T47D (cell line): ENCODE data around the gene SNAPC4.

Source experiments
- DNase-seq, 2 experiments: peaks; one replicate each; pipeline versions ENCODE4 v3.0.0 to v3.0.0-alpha.2; 2011 to 2012; ENCODE audit warnings: low read depth in 1 of 2, low spot score in 1 of 2
- JUND ChIP-seq: IDR thresholded peaks from 2 replicates; pipeline ENCODE4 v1.6.1; 2012; ENCODE audit warnings: low read depth
- in situ Hi-C: cut with HindIII; loops from 2 replicates; pipeline ENCODE4 v1.10.0; 2016; ENCODE audit warnings: low sequenced_read_pairs, low pct_unique_long_range_greater_than_20kb

The SNAPC4 gene, protein sequence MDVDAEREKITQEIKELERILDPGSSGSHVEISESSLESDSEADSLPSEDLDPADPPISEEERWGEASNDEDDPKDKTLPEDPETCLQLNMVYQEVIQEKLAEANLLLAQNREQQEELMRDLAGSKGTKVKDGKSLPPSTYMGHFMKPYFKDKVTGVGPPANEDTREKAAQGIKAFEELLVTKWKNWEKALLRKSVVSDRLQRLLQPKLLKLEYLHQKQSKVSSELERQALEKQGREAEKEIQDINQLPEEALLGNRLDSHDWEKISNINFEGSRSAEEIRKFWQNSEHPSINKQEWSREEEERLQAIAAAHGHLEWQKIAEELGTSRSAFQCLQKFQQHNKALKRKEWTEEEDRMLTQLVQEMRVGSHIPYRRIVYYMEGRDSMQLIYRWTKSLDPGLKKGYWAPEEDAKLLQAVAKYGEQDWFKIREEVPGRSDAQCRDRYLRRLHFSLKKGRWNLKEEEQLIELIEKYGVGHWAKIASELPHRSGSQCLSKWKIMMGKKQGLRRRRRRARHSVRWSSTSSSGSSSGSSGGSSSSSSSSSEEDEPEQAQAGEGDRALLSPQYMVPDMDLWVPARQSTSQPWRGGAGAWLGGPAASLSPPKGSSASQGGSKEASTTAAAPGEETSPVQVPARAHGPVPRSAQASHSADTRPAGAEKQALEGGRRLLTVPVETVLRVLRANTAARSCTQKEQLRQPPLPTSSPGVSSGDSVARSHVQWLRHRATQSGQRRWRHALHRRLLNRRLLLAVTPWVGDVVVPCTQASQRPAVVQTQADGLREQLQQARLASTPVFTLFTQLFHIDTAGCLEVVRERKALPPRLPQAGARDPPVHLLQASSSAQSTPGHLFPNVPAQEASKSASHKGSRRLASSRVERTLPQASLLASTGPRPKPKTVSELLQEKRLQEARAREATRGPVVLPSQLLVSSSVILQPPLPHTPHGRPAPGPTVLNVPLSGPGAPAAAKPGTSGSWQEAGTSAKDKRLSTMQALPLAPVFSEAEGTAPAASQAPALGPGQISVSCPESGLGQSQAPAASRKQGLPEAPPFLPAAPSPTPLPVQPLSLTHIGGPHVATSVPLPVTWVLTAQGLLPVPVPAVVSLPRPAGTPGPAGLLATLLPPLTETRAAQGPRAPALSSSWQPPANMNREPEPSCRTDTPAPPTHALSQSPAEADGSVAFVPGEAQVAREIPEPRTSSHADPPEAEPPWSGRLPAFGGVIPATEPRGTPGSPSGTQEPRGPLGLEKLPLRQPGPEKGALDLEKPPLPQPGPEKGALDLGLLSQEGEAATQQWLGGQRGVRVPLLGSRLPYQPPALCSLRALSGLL (N-terminal part only)

DNA sequence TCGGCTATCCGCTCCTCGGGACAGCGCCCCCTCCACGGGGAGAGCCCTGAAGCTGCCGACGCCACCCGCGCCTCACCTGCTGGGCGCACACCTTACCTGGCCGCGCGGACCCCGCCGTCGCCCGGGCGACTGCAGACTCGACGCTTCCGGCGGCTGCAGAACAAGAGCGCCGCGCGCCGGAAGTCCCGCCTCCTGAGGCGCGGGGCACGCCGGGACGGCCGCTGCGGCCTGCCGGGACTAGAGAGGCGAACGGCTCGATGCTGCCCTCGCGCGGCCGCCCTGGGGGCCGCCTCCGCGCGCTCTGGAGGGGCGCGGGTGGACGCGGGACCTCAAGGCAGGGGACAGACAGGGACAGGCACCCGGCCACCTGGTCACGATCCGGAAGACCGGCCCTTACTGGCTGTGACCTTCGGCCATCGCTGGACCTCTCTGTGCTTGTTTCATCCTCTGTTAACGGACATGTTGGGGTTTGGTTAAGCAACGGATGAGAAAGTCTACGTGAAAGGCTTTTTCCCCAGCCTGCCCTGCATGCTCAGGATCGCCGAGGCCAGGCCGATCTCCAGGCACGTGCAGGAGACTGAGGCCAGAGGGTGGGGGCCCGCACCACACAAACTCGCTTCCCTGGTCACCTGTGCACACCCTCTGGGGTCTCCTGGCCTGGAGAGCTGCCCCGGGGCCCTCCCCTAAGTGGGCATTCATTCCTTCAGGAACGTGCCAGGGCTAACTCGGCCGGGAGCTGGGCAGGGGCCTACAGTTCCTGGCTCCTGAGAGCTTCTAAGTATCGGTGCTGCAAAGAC lies at the start of gene SNAPC4:
Gene SNAPC4, minus strand, starts transcription at position 133 of the 797 bp plus-strand sequence. CDS start 1,742 bp downstream, outside the sequence.
- peak; percentile 93 to 97 for DNase-seq
- no peak for TF ChIP-seq JUND
- in situ Hi-C loops: no loop called here

DNA sequence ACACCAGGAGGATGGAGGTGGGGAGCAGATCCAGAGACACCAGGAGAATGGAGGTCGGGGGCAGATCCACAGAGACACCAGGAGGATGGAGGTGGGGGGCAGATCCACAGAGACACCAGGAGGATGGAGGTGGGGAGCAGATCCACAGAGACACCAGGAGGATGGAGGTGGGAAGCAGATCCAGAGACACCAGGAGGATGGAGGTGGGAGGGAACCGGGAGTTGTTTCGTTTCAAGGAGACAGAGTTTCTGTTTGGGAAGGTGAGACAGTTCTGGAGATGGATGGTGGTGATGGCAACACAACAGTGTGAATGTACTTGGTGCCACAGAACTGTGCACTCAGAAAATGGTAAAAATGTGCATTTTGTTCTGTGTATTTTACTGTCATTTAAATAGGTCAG lies 48.7 kb upstream of the SNAPC4 start:
- no peak for DNase-seq
- in situ Hi-C loops: no loop called here
- TF ChIP-seq JUND: no peak

DNA sequence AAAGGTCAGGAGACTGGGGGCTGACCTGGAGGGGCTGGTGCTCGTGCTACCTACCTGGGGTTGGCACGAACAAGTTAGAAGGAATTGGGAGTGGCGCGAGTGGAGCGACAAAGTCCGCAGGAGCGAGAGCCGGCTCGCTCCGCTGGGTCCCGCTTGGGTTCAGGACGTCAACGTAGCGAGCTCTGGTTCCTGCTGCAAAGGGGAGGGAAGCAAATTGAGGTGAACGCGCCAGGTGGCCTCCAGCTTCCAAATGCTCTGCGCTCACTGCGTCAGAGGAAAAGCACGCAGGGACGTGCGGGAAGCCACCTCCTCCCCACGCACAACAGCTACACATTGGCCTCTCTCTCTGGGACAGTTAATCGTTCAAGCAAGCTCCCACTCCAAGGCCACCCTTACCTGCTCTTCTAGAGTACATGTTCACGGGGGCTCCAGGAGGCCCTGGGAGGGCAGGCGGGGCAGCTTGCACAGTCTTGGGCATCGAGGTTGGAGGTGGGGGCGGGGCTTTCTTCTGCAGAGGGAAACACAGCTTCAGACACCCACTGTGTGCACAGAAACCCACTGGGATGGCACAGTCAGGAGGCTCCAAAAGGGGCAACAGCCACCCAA lies 47.3 kb upstream of the SNAPC4 start:
- no peak for TF ChIP-seq JUND
- DNase-seq: no peak

DNA sequence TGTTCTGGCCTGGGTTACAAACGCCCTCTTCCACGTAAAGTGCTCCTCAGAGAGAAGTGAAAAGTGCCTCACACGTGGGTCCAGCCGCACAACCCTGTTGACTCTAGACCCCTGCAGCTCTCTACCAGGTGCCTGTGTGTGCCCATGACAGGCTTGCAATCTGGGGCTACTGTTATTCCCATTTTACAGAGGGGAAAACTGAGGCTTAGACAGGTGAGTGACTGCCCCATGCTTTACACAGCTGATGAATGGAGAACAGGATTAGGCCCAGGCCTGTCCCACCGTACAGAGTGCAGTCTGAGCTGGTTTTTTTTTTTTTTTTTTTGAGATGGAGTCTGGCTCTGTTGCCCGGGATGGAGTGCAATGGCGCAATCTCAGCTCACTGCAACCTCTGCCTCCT lies 45.8 kb upstream of the SNAPC4 start:
- no peak for DNase-seq
- in situ Hi-C loops: no loop called here
- TF ChIP-seq JUND: no peak

More for the DNA sequence above, 47.3 kb upstream of the SNAPC4 start:
- in situ Hi-C loops: no loop called here

DNA sequence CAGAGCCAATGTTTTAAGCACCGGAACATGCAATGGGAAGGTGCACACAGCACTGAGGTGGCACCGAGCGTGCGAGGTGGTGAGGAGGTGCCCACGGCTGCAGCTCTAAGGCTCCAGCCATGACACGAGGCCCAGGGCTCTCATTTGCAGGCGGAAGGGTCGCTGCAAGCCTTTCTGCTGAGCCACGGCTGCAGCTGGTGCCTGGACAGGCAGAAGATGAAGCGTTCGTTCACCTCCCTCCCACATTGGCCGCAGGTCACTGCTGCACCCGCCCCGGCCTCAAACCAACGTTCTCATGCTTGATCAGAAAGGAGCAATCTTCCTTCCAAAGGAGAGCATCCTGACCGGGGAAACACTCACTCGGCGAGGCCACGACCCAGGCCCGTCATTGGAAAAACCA lies 44.1 kb upstream of the SNAPC4 start:
- DNase-seq: no peak
- TF ChIP-seq JUND: no peak
- in situ Hi-C loops: no loop called here

DNA sequence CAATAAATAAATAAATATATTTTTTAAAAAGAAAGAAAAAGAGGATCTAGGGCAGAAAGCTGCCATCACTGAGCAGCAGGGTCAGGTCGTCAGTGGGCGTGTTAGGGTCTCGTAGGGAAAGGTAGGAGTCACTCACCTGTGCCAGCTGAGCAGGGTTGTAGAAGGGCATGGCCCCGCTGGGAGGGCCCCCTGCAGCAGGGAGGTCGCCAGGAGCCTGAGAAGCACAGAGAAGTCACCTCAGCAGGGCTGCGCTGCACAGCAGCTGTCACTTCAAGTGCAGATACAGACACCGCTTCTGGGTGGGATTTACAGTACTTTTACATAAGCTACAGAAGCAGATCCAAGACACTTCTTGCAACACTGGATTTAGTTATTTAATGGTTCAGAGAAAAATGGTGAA lies 43.7 kb upstream of the SNAPC4 start:
- in situ Hi-C loops: no loop called here
- no peak for DNase-seq
- TF ChIP-seq JUND: no peak

DNA sequence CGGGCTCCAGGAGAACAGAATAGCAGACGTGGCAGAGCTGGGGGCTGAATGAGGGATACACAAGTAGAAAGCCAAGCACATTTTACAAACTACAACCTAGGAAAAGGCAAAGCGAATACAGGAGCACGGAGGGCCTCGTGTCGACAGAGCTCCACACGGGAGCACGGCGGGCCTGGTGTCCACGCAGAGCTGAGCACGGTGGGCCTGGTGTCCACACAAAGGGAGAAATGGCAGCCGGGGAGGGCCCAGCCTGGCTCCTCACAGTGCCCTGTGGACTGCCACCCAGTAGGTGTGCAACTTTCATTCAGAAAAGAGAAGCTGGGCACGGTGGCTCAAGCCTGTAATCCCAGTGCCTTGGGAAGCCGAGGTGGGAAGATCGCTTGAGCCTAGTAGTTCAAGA lies 43.1 kb upstream of the SNAPC4 start:
- no peak for TF ChIP-seq JUND
- in situ Hi-C loops: no loop called here
- DNase-seq: no peak

DNA sequence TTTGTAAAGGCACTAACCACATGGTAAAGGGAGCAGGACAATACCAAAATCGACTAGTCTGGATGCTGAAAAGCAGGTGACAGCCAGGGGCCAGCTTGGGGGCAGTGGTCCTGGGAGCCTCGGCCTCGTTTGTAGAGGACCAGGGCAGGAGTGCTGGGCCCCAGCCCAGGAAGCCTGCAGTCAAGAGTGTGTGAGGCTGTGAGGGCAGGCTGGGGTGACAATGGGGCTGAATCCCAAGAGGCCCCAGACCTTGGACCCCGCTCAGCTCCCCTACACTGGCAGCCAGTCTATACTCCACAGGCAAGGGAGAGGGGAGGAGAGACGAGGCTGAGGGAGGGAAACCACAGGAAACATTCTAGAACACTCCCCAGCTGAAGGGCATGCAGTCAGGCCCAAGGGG lies 42.3 kb upstream of the SNAPC4 start:
- in situ Hi-C loops: no loop called here
- no peak for TF ChIP-seq JUND
- no peak for DNase-seq

DNA sequence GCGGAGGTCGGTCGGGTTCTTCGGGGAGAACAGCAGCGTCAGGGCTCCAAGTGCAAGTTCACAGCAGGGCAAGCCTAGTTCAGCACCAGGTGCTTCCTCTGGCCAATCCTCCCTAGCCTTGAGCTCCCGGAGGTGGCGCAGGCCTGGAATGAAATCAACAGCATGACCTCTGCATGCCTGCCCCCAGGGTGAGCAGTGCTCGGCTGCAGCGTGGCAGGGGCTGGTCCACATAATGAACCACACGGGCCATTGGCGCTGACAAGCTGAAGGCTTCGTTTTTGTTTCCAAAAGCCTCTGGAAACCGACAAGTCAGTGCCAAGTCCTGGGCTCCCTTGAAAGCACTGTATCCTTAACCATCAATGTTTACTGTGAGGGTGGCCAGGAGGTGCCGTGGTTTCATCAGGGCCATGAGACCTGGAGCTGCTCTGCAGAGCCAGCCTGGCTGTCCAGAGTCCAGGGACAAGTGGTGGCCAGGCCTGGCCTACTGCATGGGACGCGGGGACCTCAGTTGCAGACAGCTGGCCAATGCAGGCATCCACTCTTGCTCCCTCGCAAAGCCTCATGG lies 41.8 kb upstream of the SNAPC4 start:
- in situ Hi-C loops: no loop called here
- TF ChIP-seq JUND: no peak
- DNase-seq: no peak

DNA sequence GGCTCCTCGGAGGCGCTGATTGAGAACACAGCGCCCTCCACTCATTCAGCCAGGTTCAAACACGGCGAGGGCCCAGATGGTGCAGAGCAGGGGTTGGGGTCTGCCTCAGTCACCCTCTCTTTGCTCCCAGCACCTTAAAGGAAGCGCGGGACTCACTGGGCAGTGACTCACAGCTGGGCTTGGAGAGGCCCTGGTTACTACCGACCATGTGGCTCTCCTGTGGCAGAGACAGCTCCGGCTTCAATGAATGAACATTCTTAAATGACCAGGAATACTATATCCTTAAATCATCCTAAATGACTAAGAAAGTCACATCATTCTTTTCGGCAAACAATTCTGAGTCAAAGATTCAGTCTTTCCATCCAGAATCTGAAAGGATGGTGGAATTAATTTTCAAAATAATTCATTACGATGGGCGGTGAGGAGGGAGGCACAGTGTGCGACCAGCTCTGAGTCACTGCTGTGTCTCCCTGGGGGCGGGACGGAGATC lies 41.3 kb upstream of the SNAPC4 start:
- DNase-seq: no peak
- in situ Hi-C loops: no loop called here
- TF ChIP-seq JUND: no peak
